Karpas-422 (cell line): ENCODE data around the gene SLC12A8. TPM values are rescaled to one million over a fixed set of nuclear protein-coding genes. Genes with fewer than 3 reads are reported as not detected.
A peak's percentile ranks its signal among the peaks of the same experiment; 100 is the strongest.

Experiments
- DNase-seq: peaks from one replicate; pipeline ENCODE4 v3.0.0-alpha.2; 2015
- H2AFZ ChIP-seq: fragments of 200-600 bp; sonication (generic); 2 replicates; pipeline ENCODE4 v1.6.1; 2014; ENCODE audit warnings: antibody characterized with exemption, low read length, mixed read lengths
- H3K27ac ChIP-seq: fragments of 200-600 bp; sonication (generic); 2 replicates; pipeline ENCODE4 v1.5.1; 2014; ENCODE audit warnings: mild to moderate bottlenecking, low read length, moderate library complexity
- H3K27me3 ChIP-seq: fragments of 200-600 bp; sonication (generic); 2 replicates; pipeline ENCODE4 v1.6.1; 2014; ENCODE audit warnings: low read length, mixed read lengths
- H3K36me3 ChIP-seq: fragments of 200-600 bp; sonication (generic); 2 replicates; pipeline ENCODE4 v1.6.1; 2014; ENCODE audit warnings: low read length, mixed read lengths; ENCODE audit not compliant: insufficient read depth
- H3K4me1 ChIP-seq: fragments of 200-600 bp; sonication (generic); 2 replicates; pipeline ENCODE4 v1.6.1; 2014; ENCODE audit warnings: mild to moderate bottlenecking, low read length, mixed read lengths
- H3K4me2 ChIP-seq: fragments of 200-600 bp; sonication (generic); 2 replicates; pipeline ENCODE4 v1.6.1; 2014; ENCODE audit warnings: low read length, low read depth, mild to moderate bottlenecking; ENCODE audit not compliant: poor library complexity, severe bottlenecking
- H3K4me3 ChIP-seq: fragments of 200-600 bp; sonication (generic); 2 replicates; pipeline ENCODE4 v1.5.1; 2014; ENCODE audit warnings: mild to moderate bottlenecking, antibody characterized with exemption, low read length, mixed read lengths
- H3K79me2 ChIP-seq: fragments of 200-600 bp; sonication (generic); 2 replicates; pipeline ENCODE4 v1.6.1; 2014; ENCODE audit warnings: mild to moderate bottlenecking, low read length, mixed read lengths
- H3K9ac ChIP-seq: fragments of 200-600 bp; sonication (generic); 2 replicates; pipeline ENCODE4 v1.6.0; 2014; ENCODE audit warnings: low read length
- H3K9me2 ChIP-seq: fragments of 200-600 bp; sonication (generic), shearing (Covaris generic); replicated peaks from 2 replicates; pipeline ENCODE4 v1.6.0; 2014; ENCODE audit warnings: mild to moderate bottlenecking, low read length, moderate library complexity; ENCODE audit not compliant: insufficient read depth
- H3K9me3 ChIP-seq: fragments of 300-700, 200-600 bp; sonication (generic); 2 replicates; pipeline ENCODE4 v1.6.1; 2014; ENCODE audit warnings: low read length, mixed read lengths
- H4K20me1 ChIP-seq: fragments of 200-600 bp; sonication (generic); 2 replicates; pipeline ENCODE4 v1.6.1; 2014; ENCODE audit warnings: mild to moderate bottlenecking, antibody characterized with exemption, low read length, low read depth; ENCODE audit not compliant: insufficient read depth
- total RNA-seq: library from RNA; depleted of rRNA; stranded (reverse); fragments of >200 nt; shearing (Covaris generic); gene quantifications from 2 replicates; pipeline ENCODE4 v1.2.3, GENCODE V29; 2014; ENCODE audit warnings: low replicate concordance

SLC12A8 gene
- total RNA-seq, 1 experiment from 2014 or later, result 156 TPM

- no peaks in the 10 kb centered on the region for H3K27me3 ChIP-seq
- H3K27ac ChIP-seq, result peak overlapping the region; percentile 77
- no peaks in the 10 kb centered on the region for H4K20me1 ChIP-seq
- DNase-seq, result peak; percentile 82
- H3K9ac ChIP-seq, result peak overlapping the region; percentile 63
- peak overlapping the region; percentile 83 for H2AFZ ChIP-seq
- no peaks in the 10 kb centered on the region for H3K9me2 ChIP-seq
- H3K9me3 ChIP-seq, result no peaks in the 10 kb centered on the region
- no peaks in the 10 kb centered on the region for H3K79me2 ChIP-seq
- peak overlapping the region; percentile 48 for H3K4me3 ChIP-seq
- H3K4me2 ChIP-seq, result peak overlapping the region; percentile 76
- peaks cover 18% of the 10 kb centered on the region for H3K4me1 ChIP-seq
- no peaks in the 10 kb centered on the region for H3K36me3 ChIP-seq
Observed at GRCh38 chr3:125163739-125164601, 48.6 kb downstream of the SLC12A8 start.

- no peaks in the 10 kb centered on the region for H3K79me2 ChIP-seq
- no peak overlapping the region for H2AFZ ChIP-seq
- DNase-seq, result no peak
- no peaks in the 10 kb centered on the region for H3K27me3 ChIP-seq
- H3K4me2 ChIP-seq, result no peak overlapping the region
- H4K20me1 ChIP-seq, result no peaks in the 10 kb centered on the region
- no peak overlapping the region for H3K4me3 ChIP-seq
- H3K9me2 ChIP-seq, result no peaks in the 10 kb centered on the region
- H3K27ac ChIP-seq, result no peak overlapping the region
- peaks cover 38% of the 10 kb centered on the region for H3K4me1 ChIP-seq
- no peaks in the 10 kb centered on the region for H3K36me3 ChIP-seq
- no peaks in the 10 kb centered on the region for H3K9me3 ChIP-seq
- no peak overlapping the region for H3K9ac ChIP-seq
Observed at GRCh38 chr3:125161607-125162219, 50.8 kb downstream of the SLC12A8 start.

GRCh38 chr3:125160606-125161371, 51.8 kb downstream of the SLC12A8 start:
- no peak overlapping the region for H3K27ac ChIP-seq
- no peak overlapping the region for H2AFZ ChIP-seq
- no peaks in the 10 kb centered on the region for H3K36me3 ChIP-seq
- peaks cover 47% of the 10 kb centered on the region for H3K4me1 ChIP-seq
- no peaks in the 10 kb centered on the region for H3K27me3 ChIP-seq
- H4K20me1 ChIP-seq, result no peaks in the 10 kb centered on the region
- DNase-seq, result no peak
- no peak overlapping the region for H3K4me2 ChIP-seq
- no peak overlapping the region for H3K9ac ChIP-seq
- no peaks in the 10 kb centered on the region for H3K9me2 ChIP-seq
- no peak overlapping the region for H3K4me3 ChIP-seq
- no peaks in the 10 kb centered on the region for H3K9me3 ChIP-seq
- H3K79me2 ChIP-seq, result no peaks in the 10 kb centered on the region

- no peaks in the 10 kb centered on the region for H3K9me2 ChIP-seq
- no peaks in the 10 kb centered on the region for H3K9me3 ChIP-seq
- H3K4me3 ChIP-seq, result no peak overlapping the region
- H3K4me2 ChIP-seq, result no peak overlapping the region
- no peaks in the 10 kb centered on the region for H4K20me1 ChIP-seq
- peaks cover 61% of the 10 kb centered on the region for H3K4me1 ChIP-seq
- no peaks in the 10 kb centered on the region for H3K79me2 ChIP-seq
- H3K27ac ChIP-seq, result no peak overlapping the region
- H3K9ac ChIP-seq, result no peak overlapping the region; the same call in 1 of the 2 replicates
- DNase-seq, result no peak
- no peaks in the 10 kb centered on the region for H3K36me3 ChIP-seq
- H3K27me3 ChIP-seq, result no peaks in the 10 kb centered on the region
- peak overlapping the region; percentile 5; the same call in 1 of the 2 replicates for H2AFZ ChIP-seq
Observed at GRCh38 chr3:125157183-125157582, 55.4 kb downstream of the SLC12A8 start.

- H3K4me2 ChIP-seq, result peak overlapping the region; percentile 69
- H2AFZ ChIP-seq, result peak overlapping the region; percentile 72; the same call in 1 of the 2 replicates
- no peaks in the 10 kb centered on the region for H3K27me3 ChIP-seq
- H3K79me2 ChIP-seq, result no peaks in the 10 kb centered on the region
- H3K4me1 ChIP-seq, result peaks cover 68% of the 10 kb centered on the region
- peak overlapping the region; percentile 60; the same call in 1 of the 2 replicates for H3K9ac ChIP-seq
- H3K9me3 ChIP-seq, result no peaks in the 10 kb centered on the region
- H3K27ac ChIP-seq, result peak overlapping the region; percentile 92
- H3K36me3 ChIP-seq, result no peaks in the 10 kb centered on the region
- no peaks in the 10 kb centered on the region for H4K20me1 ChIP-seq
- no peak overlapping the region for H3K4me3 ChIP-seq
- no peak for DNase-seq
- H3K9me2 ChIP-seq, result no peaks in the 10 kb centered on the region
Observed at GRCh38 chr3:125156456-125156855, 56.1 kb downstream of the SLC12A8 start.

- H3K4me2 ChIP-seq, result peak overlapping the region; percentile 69
- peak overlapping the region; percentile 63 for H3K9ac ChIP-seq
- peak overlapping the region; percentile 92 for H3K27ac ChIP-seq
Observed at GRCh38 chr3:125154800-125155269, 57.7 kb downstream of the SLC12A8 start.

GRCh38 chr3:125154110-125154509, 58.4 kb downstream of the SLC12A8 start:
- Histone ChIP-seq H3K4me3 (peak overlapping the region; percentile 9; the same call in 1 of the 2 replicates), H3K9ac (peak overlapping the region; percentile 53), H3K4me2 (peak overlapping the region; percentile 69), H3K9me2 (no peaks in the 10 kb centered on the region), H3K27me3 (no peaks in the 10 kb centered on the region), H3K9me3 (no peaks in the 10 kb centered on the region), H3K27ac (peak overlapping the region; percentile 92), H3K4me1 (peaks cover 92% of the 10 kb centered on the region), H3K36me3 (no peaks in the 10 kb centered on the region), H2AFZ (peak overlapping the region; percentile 12; the same call in 1 of the 2 replicates), H4K20me1 (no peaks in the 10 kb centered on the region), H3K79me2 (no peaks in the 10 kb centered on the region)
- DNase-seq, result no peak

More at GRCh38 chr3:125154800-125155269, 57.7 kb downstream of the SLC12A8 start:
- Histone ChIP-seq H4K20me1 (no peaks in the 10 kb centered on the region), H3K4me1 (peaks cover 84% of the 10 kb centered on the region), H3K9me3 (no peaks in the 10 kb centered on the region), H3K36me3 (no peaks in the 10 kb centered on the region), H3K9me2 (no peaks in the 10 kb centered on the region), H3K4me3 (peak overlapping the region; percentile 56), H3K79me2 (no peaks in the 10 kb centered on the region), H2AFZ (peak overlapping the region; percentile 83), H3K27me3 (no peaks in the 10 kb centered on the region)
- peak; percentile 83 for DNase-seq
